Measurements from ENCODE around the gene SPATA13. TPM values are rescaled to one million over a fixed set of nuclear protein-coding genes. Genes with fewer than 3 reads are reported as not detected.
A peak's percentile ranks its signal among the peaks of the same experiment; 100 is the strongest.

SPATA13 gene
- total RNA-seq, 2 donors from 2014 or later = 43.9 to 65.0 TPM

GRCh38 chr13:24237356-24237755 is 76.8 kb downstream of the SPATA13 start:
- no peak overlapping the region for H3K27ac Mint-ChIP-seq
- no peak for ATAC-seq
- no peaks in the 10 kb centered on the region for H3K36me3 Mint-ChIP-seq
- no peak for DNase-seq (ENCODE audit: low spot score in 2 of 2)
- H3K9me3 Mint-ChIP-seq = no peaks in the 10 kb centered on the region

GRCh38 chr13:24241336-24241735 is 80.8 kb downstream of the SPATA13 start:
- H3K9me3 Mint-ChIP-seq = no peaks in the 10 kb centered on the region
- ATAC-seq = no peak
- H3K27ac Mint-ChIP-seq = peak overlapping the region in 1 of 2 donors; percentile 24
- DNase-seq (ENCODE audit: low spot score in 2 of 2) = no peak
- no peaks in the 10 kb centered on the region for H3K36me3 Mint-ChIP-seq

GRCh38 chr13:24242100-24242499 is 81.6 kb downstream of the SPATA13 start:
- ATAC-seq (no peak), DNase-seq (ENCODE audit: low spot score in 2 of 2) (no peak)
- no peaks in the 10 kb centered on the region for H3K9me3 Mint-ChIP-seq
- peak overlapping the region in 1 of 2 donors; percentile 24 for H3K27ac Mint-ChIP-seq
- peaks cover 0 to 5% of the 10 kb centered on the region in 2 donors for H3K36me3 Mint-ChIP-seq

- DNase-seq (ENCODE audit: low spot score in 2 of 2) (no peak), ATAC-seq (no peak)
- peaks cover 0 to 5% of the 10 kb centered on the region in 2 donors for H3K36me3 Mint-ChIP-seq
- H3K9me3 Mint-ChIP-seq = no peaks in the 10 kb centered on the region
- H3K27ac Mint-ChIP-seq = peak overlapping the region in 1 of 2 donors; percentile 44
These were observed 82.8 kb downstream of the SPATA13 start for GRCh38 chr13:24243302-24243701.

- no peak for ATAC-seq
- Mint-ChIP-seq H3K36me3 (peaks cover 0 to 5% of the 10 kb centered on the region in 2 donors), H3K27ac (no peak overlapping the region), H3K9me3 (no peaks in the 10 kb centered on the region)
- DNase-seq (ENCODE audit: low spot score in 2 of 2) = no peak
These were observed 84.3 kb downstream of the SPATA13 start for GRCh38 chr13:24244802-24245201.

GRCh38 chr13:24247016-24247415 is 86.5 kb downstream of the SPATA13 start:
- ATAC-seq = no peak
- DNase-seq (ENCODE audit: low spot score in 2 of 2) = no peak
- Mint-ChIP-seq H3K9me3 (no peaks in the 10 kb centered on the region), H3K27ac (no peak overlapping the region), H3K36me3 (peaks cover 11 to 14% of the 10 kb centered on the region in 2 donors)

- Mint-ChIP-seq H3K27ac (peak overlapping the region; percentile 89), H3K9me3 (no peaks in the 10 kb centered on the region), H3K36me3 (peaks cover 29 to 40% of the 10 kb centered on the region in 2 donors)
- ATAC-seq (no peak), DNase-seq (ENCODE audit: low spot score in 2 of 2) (no peak)
These were observed 89.1 kb downstream of the SPATA13 start for GRCh38 chr13:24249624-24250023.

- Mint-ChIP-seq H3K27ac (peak overlapping the region; percentile 89 to 95), H3K36me3 (peaks cover 34 to 49% of the 10 kb centered on the region in 2 donors), H3K9me3 (no peaks in the 10 kb centered on the region)
- ATAC-seq = no peak
- no peak for DNase-seq (ENCODE audit: low spot score in 2 of 2)
These were observed 90.0 kb downstream of the SPATA13 start for GRCh38 chr13:24250376-24251057.

GRCh38 chr13:24251525-24251924 is 91.0 kb downstream of the SPATA13 start:
- ATAC-seq = peak; percentile 82 to 88

GRCh38 chr13:24252136-24252535 is 91.6 kb downstream of the SPATA13 start:
- Mint-ChIP-seq H3K27ac (peak overlapping the region; percentile 89 to 95), H3K36me3 (peaks cover 41 to 55% of the 10 kb centered on the region in 2 donors), H3K9me3 (no peaks in the 10 kb centered on the region)
- DNase-seq (ENCODE audit: low spot score in 2 of 2) = no peak
- ATAC-seq = peak; percentile 17 to 28

More at GRCh38 chr13:24251525-24251924, 91.0 kb downstream of the SPATA13 start:
- Mint-ChIP-seq H3K9me3 (no peaks in the 10 kb centered on the region), H3K27ac (peak overlapping the region; percentile 89 to 95), H3K36me3 (peaks cover 35 to 54% of the 10 kb centered on the region in 2 donors)
- DNase-seq (ENCODE audit: low spot score in 2 of 2) = peak; percentile 74 to 86

GRCh38 chr13:24253520-24254145 is 93.1 kb downstream of the SPATA13 start:
- Mint-ChIP-seq H3K9me3 (no peaks in the 10 kb centered on the region), H3K27ac (peak overlapping the region; percentile 89 to 95), H3K36me3 (peaks cover 42 to 62% of the 10 kb centered on the region in 2 donors)
- DNase-seq (ENCODE audit: low spot score in 2 of 2) (no peak), ATAC-seq (peak in 1 of 2 donors; percentile 2)

GRCh38 chr13:24254146-24254841 is 93.8 kb downstream of the SPATA13 start:
- no peaks in the 10 kb centered on the region for H3K9me3 Mint-ChIP-seq

GRCh38 chr13:24257497-24257896 is 97.0 kb downstream of the SPATA13 start:
- no peaks in the 10 kb centered on the region for H3K9me3 Mint-ChIP-seq
- H3K36me3 Mint-ChIP-seq = peaks cover 37 to 63% of the 10 kb centered on the region in 2 donors
- H3K27ac Mint-ChIP-seq = peak overlapping the region in 1 of 2 donors; percentile 94
- ATAC-seq (no peak), DNase-seq (ENCODE audit: low spot score in 2 of 2) (no peak)

More at GRCh38 chr13:24254146-24254841, 93.8 kb downstream of the SPATA13 start:
- peaks cover 42 to 66% of the 10 kb centered on the region in 2 donors for H3K36me3 Mint-ChIP-seq
- H3K27ac Mint-ChIP-seq = peak overlapping the region; percentile 89 to 95
- ATAC-seq = peak; percentile 47 to 70
- peak; percentile 47 to 71 for DNase-seq (ENCODE audit: low spot score in 2 of 2)

GRCh38 chr13:24261566-24261965 is 101.0 kb downstream of the SPATA13 start:
- H3K9me3 Mint-ChIP-seq = no peaks in the 10 kb centered on the region

GRCh38 chr13:24263632-24264031 is 103.1 kb downstream of the SPATA13 start:
- ATAC-seq = no peak
- Mint-ChIP-seq H3K36me3 (peaks cover 18 to 24% of the 10 kb centered on the region in 2 donors), H3K9me3 (no peaks in the 10 kb centered on the region), H3K27ac (peak overlapping the region; percentile 77 to 91)
- no peak for DNase-seq (ENCODE audit: low spot score in 2 of 2)

More at GRCh38 chr13:24261566-24261965, 101.0 kb downstream of the SPATA13 start:
- DNase-seq (ENCODE audit: low spot score in 2 of 2) (no peak), ATAC-seq (peak in 1 of 2 donors; percentile 31)
- H3K36me3 Mint-ChIP-seq = peaks cover 17 to 29% of the 10 kb centered on the region in 2 donors
- peak overlapping the region; percentile 68 to 97 for H3K27ac Mint-ChIP-seq

- Mint-ChIP-seq H3K36me3 (peaks cover 18 to 20% of the 10 kb centered on the region in 2 donors), H3K9me3 (no peaks in the 10 kb centered on the region), H3K27ac (peak overlapping the region; percentile 51 to 91)
- DNase-seq (ENCODE audit: low spot score in 2 of 2) (peak; percentile 76 to 83), ATAC-seq (peak; percentile 94 to 97)
These were observed 104.5 kb downstream of the SPATA13 start for GRCh38 chr13:24264976-24265375.

GRCh38 chr13:24265453-24265852 is 104.9 kb downstream of the SPATA13 start:
- Mint-ChIP-seq H3K27ac (peak overlapping the region; percentile 65 to 91), H3K36me3 (peaks cover 18 to 20% of the 10 kb centered on the region in 2 donors), H3K9me3 (no peaks in the 10 kb centered on the region)
- ATAC-seq = no peak
- no peak for DNase-seq (ENCODE audit: low spot score in 2 of 2)
